Stomach (tissue), 4 donors: ENCODE measurements around the gene MAGT1.

Source experiments
- POLR2A ChIP-seq, 4 donors: fragments of 450-650 bp; IDR thresholded peaks; one replicate each; pipeline ENCODE4 v1.6.1; 2016; ENCODE audit warnings: antibody characterized with exemption in 4 of 4, control low read depth in 2 of 4, mild to moderate bottlenecking in 1 of 4, moderate library complexity in 1 of 4
- TF ChIP-seq, protein P1 (sequence below), 7 experiments: fragments of 450-650 bp in 4 of 7; fragments of 200-600 bp in 3 of 7; sonication (generic) in 3 of 7; IDR thresholded peaks; one replicate each; pipeline ENCODE4 v1.5.1; 2016 to 2019; ENCODE audit warnings: antibody characterized with exemption in 7 of 7, control low read depth in 2 of 7, mild to moderate bottlenecking in 1 of 7

- TF ChIP-seq POLR2A (IDR thresholded peaks at IDR 0.05): no peak
- TF ChIP-seq, protein P1, sequence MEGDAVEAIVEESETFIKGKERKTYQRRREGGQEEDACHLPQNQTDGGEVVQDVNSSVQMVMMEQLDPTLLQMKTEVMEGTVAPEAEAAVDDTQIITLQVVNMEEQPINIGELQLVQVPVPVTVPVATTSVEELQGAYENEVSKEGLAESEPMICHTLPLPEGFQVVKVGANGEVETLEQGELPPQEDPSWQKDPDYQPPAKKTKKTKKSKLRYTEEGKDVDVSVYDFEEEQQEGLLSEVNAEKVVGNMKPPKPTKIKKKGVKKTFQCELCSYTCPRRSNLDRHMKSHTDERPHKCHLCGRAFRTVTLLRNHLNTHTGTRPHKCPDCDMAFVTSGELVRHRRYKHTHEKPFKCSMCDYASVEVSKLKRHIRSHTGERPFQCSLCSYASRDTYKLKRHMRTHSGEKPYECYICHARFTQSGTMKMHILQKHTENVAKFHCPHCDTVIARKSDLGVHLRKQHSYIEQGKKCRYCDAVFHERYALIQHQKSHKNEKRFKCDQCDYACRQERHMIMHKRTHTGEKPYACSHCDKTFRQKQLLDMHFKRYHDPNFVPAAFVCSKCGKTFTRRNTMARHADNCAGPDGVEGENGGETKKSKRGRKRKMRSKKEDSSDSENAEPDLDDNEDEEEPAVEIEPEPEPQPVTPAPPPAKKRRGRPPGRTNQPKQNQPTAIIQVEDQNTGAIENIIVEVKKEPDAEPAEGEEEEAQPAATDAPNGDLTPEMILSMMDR (IDR thresholded peaks at IDR 0.05): no peak
Measured at GRCh38 chrX:77785486-77786364, 109.5 kb downstream of the MAGT1 start, which contains the start of gene ATRX.
